ENCODE measurements around the gene ATP11A.
"Not testable (repeated sequence)": the region's sequence is repeated elsewhere in the genome, so short reads cannot be mapped to it uniquely, and the experiment has no call there.

The ATP11A gene

DNA sequence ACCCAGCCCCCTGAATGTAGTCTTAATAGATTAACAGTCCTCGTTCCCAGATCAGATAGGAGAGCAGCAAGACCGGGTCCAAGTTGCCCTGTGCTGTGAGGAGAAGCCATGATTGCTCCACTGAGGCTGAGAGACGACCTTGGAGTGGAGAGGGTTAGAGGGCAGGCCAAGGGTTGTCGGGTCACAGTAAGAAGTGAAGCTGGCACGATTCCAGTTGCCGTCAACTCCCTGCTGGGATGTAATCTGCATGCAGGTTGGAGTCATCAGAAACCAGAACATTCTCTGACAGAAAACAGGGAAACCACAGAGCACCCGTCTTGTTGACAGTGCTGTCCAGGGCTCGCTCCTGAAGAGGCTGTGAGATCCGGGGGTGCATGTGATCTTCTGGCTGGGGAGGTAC lies 19.0 kb upstream of the ATP11A start:
- no peak for DNase-seq (ENCODE audit: low read depth)

- no peak for DNase-seq (ENCODE audit: low read depth)
Measured at GRCh38 chr13:112671359-112671758, 18.5 kb upstream of the ATP11A start.

DNA sequence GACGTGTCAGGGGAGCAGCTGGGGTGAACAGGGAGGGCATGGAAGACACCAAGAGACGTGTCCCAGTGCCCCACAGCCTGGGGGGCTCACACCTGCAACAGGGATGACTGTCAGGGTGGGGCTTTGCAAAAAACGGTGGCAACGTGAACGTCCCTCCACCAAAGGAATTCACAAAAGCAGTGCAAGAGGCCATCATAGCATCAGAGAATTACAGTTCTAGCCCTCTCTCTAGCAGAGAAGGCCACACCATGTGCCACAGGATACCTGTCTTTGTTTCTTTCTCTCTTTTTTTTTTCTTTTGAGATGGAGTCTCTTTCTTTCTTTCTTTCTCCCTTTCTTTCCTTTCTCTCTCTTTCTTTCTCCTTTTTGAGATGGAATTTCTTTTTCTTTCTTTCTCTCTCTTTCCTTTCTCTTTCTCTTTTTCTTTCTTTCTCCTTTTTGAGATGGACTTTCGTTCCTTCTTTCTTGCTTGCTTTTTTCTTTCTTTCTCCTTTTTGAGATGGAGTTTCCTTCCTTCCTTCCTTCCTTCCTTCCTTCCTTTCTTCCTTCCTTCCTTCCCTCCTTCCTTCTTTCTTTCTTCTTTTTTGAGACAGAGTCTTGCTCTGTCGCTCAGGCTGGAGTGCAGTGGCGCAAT lies 17.1 kb upstream of the ATP11A start:
- DNase-seq (ENCODE audit: low read depth), result no peak

DNA sequence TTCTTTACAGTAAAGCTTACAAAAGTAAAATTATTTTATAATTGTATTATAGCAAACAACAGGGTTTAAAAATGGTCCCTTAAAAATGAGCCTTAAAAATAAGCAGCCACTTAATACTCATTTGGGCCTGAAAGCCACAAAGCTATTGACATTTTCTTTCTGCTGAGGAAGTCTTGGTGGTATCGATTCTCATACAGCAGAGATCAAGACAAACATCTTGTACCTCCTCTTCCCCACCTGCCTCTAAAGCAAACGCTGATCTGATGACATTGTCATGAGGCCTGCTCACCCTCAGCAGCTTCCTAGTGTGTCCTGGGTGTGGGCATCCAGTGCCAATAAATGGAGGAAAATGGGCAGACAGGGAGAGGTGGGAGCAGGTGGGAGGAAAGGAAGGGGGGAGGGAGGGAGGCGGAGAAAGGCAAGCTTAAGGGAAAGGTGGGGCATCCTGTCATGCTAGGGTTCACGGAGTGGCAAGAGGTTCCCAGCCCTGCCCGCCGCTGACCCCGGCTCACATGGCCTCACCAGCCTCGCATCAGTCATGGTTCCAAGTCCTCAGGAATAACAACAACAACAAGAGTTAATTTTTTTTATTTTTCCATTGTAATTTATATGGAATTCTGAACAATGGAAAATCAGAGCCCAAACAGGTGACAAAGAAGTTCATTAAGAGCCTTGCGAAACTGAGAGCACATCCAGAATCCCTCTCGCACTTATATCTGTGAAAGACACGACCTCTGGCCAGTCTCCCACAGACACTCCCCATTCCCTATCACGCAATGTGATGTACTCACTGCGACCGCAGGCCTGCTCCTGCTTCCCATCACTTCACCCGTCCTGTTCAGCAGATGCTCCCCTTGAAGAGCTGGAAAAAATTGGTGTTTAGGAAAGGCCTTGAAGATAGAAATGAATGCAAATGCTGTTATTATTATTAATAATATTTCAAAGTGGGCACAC lies 15.1 kb upstream of the ATP11A start:
- no peak for DNase-seq (ENCODE audit: low read depth)

GRCh38 chr13:112675366-112675756 lies 14.5 kb upstream of the ATP11A start:
- DNase-seq (ENCODE audit: low read depth), result no peak

DNA sequence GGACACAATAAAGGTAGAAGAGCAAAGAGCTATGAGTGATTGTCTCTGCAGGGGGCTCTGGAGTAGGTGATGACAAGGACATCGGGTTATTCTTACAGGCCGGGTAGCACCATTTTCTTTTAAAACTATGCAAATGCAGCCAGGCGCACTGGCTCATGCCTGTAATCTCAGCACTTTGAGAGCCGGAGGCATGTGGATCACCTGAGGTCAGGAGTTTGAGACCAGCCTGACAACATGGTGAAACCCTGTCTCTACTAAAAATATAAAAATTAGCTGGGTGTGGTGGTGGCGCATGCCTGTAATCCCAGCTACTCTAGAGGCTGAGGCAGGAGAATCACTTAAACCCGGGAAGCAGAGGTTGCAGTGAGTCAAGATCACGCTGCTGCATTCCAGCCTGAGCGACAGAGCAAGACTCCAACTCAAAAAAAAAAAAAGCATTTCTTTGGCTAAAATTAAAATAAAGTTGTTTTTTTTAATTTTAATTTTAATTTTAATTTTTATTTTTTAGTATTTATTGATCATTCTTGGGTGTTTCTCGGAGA lies 12.3 kb upstream of the ATP11A start:
- DNase-seq (ENCODE audit: low read depth), result not testable (repeated sequence)

GRCh38 chr13:112679381-112679780 lies 10.5 kb upstream of the ATP11A start:
- DNase-seq (ENCODE audit: low read depth), result no peak

GRCh38 chr13:112679932-112680677 lies 9.7 kb upstream of the ATP11A start:
- DNase-seq (ENCODE audit: low read depth), result no peak

DNA sequence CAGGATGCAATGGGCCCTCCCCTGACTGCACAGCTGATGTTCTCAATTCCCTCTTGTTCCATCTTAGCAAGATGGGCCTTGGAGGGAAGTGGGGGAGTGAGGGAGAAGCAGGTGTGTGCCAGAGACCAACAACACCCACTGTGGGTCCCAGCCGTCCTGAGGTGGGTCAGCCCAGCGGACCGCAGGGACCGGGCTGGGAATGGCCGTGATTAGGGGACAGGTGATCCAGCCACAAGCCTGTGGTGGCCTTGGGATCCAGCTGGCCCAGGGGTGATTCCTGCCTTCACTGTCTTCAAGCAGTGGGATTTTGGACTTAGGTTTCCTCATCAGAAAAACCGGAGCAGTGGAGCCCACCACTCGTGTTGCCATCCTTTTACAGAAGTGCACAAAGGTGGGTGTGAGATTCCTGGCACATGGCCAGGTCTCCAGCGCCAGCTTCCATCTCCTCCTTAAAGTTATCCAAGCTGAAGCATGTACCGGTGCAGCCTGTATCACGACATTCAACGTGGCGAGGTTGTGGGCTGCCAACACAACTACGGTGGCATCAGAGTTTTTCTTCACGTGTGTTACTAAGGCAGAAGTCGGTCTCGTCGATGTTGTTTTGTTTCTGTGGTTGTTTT lies 9.0 kb upstream of the ATP11A start:
- DNase-seq (ENCODE audit: low read depth), result no peak

- no peak for DNase-seq (ENCODE audit: low read depth)
Measured at GRCh38 chr13:112683581-112683980, 6.3 kb upstream of the ATP11A start.

GRCh38 chr13:112684071-112684845 lies 5.6 kb upstream of the ATP11A start:
- no peak for DNase-seq (ENCODE audit: low read depth)

- DNase-seq (ENCODE audit: low read depth), result not testable (repeated sequence)
Measured at GRCh38 chr13:112685189-112685805, 4.5 kb upstream of the ATP11A start.

- no peak for DNase-seq (ENCODE audit: low read depth)
Measured at GRCh38 chr13:112685896-112686295, 3.9 kb upstream of the ATP11A start.

GRCh38 chr13:112686364-112686763 lies 3.5 kb upstream of the ATP11A start:
- no peak for DNase-seq (ENCODE audit: low read depth)

DNA sequence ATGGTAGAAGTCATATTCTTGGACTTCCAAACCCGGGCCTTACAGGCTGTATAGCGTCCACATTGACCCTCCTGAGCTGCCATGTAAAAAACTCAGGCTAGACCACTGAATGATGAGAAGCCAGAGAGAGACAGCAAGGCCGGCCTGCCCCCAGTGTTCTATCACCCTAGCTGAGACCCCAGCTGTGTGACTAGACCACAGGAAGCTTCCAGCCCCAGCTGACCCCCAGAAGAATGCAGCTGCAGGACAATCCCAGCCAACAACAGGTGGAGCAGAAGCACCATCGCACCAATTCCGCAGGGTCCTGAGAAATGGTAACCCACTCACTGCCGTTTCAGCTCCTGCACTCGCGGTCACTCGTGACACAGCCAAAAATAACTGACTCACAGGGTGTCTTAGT lies 2.9 kb upstream of the ATP11A start:
- no peak for DNase-seq (ENCODE audit: low read depth)

GRCh38 chr13:112687836-112688559 lies 1.8 kb upstream of the ATP11A start:
- no peak for DNase-seq (ENCODE audit: low read depth)

GRCh38 chr13:112688560-112689302 lies 1.1 kb upstream of the ATP11A start:
- peak; percentile 15 for DNase-seq (ENCODE audit: low read depth)

DNA sequence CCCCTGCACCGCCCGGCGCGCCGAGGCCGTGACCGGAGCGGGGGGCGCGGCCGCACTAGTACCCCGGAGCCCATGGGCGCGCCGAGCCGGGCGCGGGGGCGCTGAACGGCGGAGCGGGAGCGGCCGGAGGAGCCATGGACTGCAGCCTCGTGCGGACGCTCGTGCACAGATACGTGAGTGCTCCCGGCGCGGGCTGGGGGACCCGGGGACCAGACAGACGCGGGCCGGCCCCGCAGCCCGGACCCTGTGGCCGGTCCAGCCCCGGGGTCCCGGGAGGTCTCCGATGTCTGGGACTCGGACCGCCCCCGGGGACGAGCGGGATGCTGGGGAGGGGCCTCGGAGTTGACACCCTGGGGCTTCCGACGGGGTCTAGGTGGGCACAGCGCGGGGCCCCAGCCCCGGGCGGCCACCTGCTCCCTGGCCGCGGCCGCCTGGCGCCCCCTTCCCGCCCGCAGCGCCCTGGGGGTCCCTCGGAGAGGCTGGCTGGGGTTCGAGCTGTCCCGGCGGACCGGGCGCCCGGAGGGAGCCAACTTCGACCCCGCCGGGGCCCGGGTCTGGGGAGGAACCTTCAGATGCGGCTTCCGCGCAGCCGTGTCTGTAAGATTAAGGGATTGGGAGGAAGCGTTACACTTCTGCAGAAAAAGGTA lies 568 bp downstream of the ATP11A start:
- peak; percentile 31 for DNase-seq (ENCODE audit: low read depth)

DNA sequence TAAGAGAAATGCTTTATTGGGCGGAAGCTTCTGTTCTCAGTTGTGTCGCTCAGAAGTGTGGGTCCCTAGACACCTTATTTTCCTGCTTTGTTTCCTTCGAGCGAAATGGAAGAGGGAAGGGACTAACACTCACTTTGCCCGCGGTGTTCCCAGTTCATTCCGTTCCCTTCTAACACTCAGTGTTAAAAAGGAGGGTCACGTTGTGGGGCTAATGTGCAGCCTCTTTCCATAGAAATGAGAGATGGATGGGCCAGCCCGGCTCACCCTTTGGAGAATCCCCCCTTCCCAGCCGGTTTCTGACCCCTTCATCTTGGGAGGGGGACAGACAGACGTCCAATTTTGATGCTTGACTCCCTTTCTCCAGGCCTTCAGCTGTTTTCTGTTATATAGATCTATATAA lies 2.3 kb downstream of the ATP11A start:
- no peak for DNase-seq (ENCODE audit: low read depth)
